Lung (tissue), 12 donors: ENCODE measurements around the gene FADS3. TPM values are rescaled to one million over a fixed set of nuclear protein-coding genes. Genes with fewer than 3 reads are reported as not detected.

Experiments
- ATAC-seq: fragments of 200-7000 bp; cut with Tn5 transposase; one replicate; pipeline ENCODE4 v1.9.1; 2020; ENCODE audit warnings: moderate number of reproducible peaks; ENCODE audit not compliant: insufficient read depth, low FRiP score
- DNase-seq, 3 donors: peaks; one replicate each; pipeline ENCODE4 v3.0.0-alpha.2; 2013 to 2017
- H3K27ac ChIP-seq, 2 donors: one replicate each; pipeline ENCODE4 v1.5.1; 2013; ENCODE audit warnings: mild to moderate bottlenecking in 2 of 2, moderate library complexity in 2 of 2, control low read depth in 1 of 2, inconsistent platforms in 1 of 2, low read depth in 1 of 2, low read length in 1 of 2
- H3K27me3 ChIP-seq, 3 donors: one replicate each; pipeline ENCODE4 v1.5.1; 2013; ENCODE audit warnings: low read length in 2 of 3; ENCODE audit not compliant: control insufficient read depth in 3 of 3, insufficient read depth in 3 of 3
- H3K36me3 ChIP-seq, 4 donors: one replicate each; pipeline ENCODE4 v1.5.1; 2013; ENCODE audit warnings: low read length in 4 of 4, mild to moderate bottlenecking in 1 of 4, moderate library complexity in 1 of 4; ENCODE audit not compliant: control insufficient read depth in 4 of 4, insufficient read depth in 4 of 4
- H3K4me1 ChIP-seq, 5 donors: one replicate each; pipeline ENCODE4 v1.5.1; 2013; ENCODE audit warnings: low read length in 5 of 5, mild to moderate bottlenecking in 2 of 5, moderate library complexity in 1 of 5; ENCODE audit not compliant: control insufficient read depth in 5 of 5, insufficient read depth in 5 of 5
- H3K4me3 ChIP-seq: one replicate; pipeline ENCODE4 v1.5.1; 2013; ENCODE audit warnings: mild to moderate bottlenecking, control low read depth, moderate library complexity
- H3K9ac ChIP-seq, 2 donors: one replicate each; pipeline ENCODE4 v1.5.1; 2013; ENCODE audit warnings: low read length in 2 of 2, control low read depth in 1 of 2; ENCODE audit not compliant: insufficient read depth in 1 of 2
- H3K9me3 ChIP-seq, 4 donors: one replicate each; pipeline ENCODE4 v1.5.1; 2013; ENCODE audit warnings: low read length in 3 of 4, mild to moderate bottlenecking in 1 of 4, moderate library complexity in 1 of 4; ENCODE audit not compliant: control insufficient read depth in 4 of 4, insufficient read depth in 3 of 4
- CTCF ChIP-seq: IDR thresholded peaks from 2 replicates; pipeline ENCODE4 v1.5.1; 2012; ENCODE audit warnings: mild to moderate bottlenecking; ENCODE audit errors: control extremely low read depth, extremely low read depth
- WGBS, 2 donors: extraction: QIAGEN DNeasy Blood & Tissue Kit; methylation state at CpG; one replicate each; pipeline ENCODE4 v1.1.7; 2013; 5-methylcytosine and 5-hydroxymethylcytosine counted together
- polyA plus RNA-seq, 2 donors: library from polyadenylated mRNA; stranded (reverse); fragments of 200-250 nt; gene quantifications; one replicate each; pipeline ENCODE4 v1.2.1, GENCODE V29; 2013
- total RNA-seq, 2 donors: library from RNA; depleted of rRNA in 1 of 2; stranded (reverse); fragments of >200 nt in 1 of 2; gene quantifications; one replicate each; pipeline ENCODE4 v1.2.1, GENCODE V29; 2014 to 2021
- donor health status: control.
- donor health status: control.
- donor health status: Bipolar disorder and iron deficiency.
- donor health status: healthy.
- donor health status: DM: yes; HTN: yes; CAD: no.

The FADS3 gene
- total and polyA plus RNA-seq, 4 donors = 12.3 to 64.8 (median 54.5) TPM

- no peak overlapping the region for H3K4me3 ChIP-seq
- no peak for TF ChIP-seq CTCF
- ATAC-seq = no peak
- no peaks in the 10 kb centered on the region for H3K9me3 ChIP-seq
- no peaks in the 10 kb centered on the region for H3K27me3 ChIP-seq
- H3K36me3 ChIP-seq = peaks cover 0 to 3% (median under 1%) of the 10 kb centered on the region in 4 donors
- H3K4me1 ChIP-seq = peaks cover 0 to 7% (median 0%) of the 10 kb centered on the region in 5 donors
- no peak overlapping the region for H3K9ac ChIP-seq
- DNase-seq = no peak
- H3K27ac ChIP-seq = no peak overlapping the region
- 52 to 75% methylated on average over 10 of the region's 10 CpGs for WGBS, 2 donors
Measured at GRCh38 chr11:61870541-61871031, 20.8 kb downstream of the FADS3 start.

- no peaks in the 10 kb centered on the region for H3K27me3 ChIP-seq
- WGBS, 2 donors = 78 to 82% methylated on average over 21 of the region's 21 CpGs
- no peak for TF ChIP-seq CTCF
- H3K9me3 ChIP-seq = no peaks in the 10 kb centered on the region
- ATAC-seq (no peak), DNase-seq (no peak)
- peaks cover 0 to 7% (median 0%) of the 10 kb centered on the region in 5 donors for H3K4me1 ChIP-seq
- H3K27ac ChIP-seq = no peak overlapping the region
- no peak overlapping the region for H3K4me3 ChIP-seq
- peaks cover 0 to 8% (median 3%) of the 10 kb centered on the region in 4 donors for H3K36me3 ChIP-seq
- no peak overlapping the region for H3K9ac ChIP-seq
Measured at GRCh38 chr11:61869708-61870451, 21.5 kb downstream of the FADS3 start.

- ATAC-seq (no peak), DNase-seq (no peak)
- Histone ChIP-seq H3K4me1 (peaks cover 0 to 7% (median 0%) of the 10 kb centered on the region in 5 donors), H3K9ac (no peak overlapping the region), H3K27ac (no peak overlapping the region), H3K27me3 (no peaks in the 10 kb centered on the region), H3K9me3 (no peaks in the 10 kb centered on the region), H3K4me3 (no peak overlapping the region), H3K36me3 (peaks cover 0 to 9% (median 4%) of the 10 kb centered on the region in 4 donors)
- TF ChIP-seq CTCF = no peak
- WGBS, 2 donors = 59 to 83% methylated on average over 4 of the region's 4 CpGs
Measured at GRCh38 chr11:61869429-61869707, 22.0 kb downstream of the FADS3 start.
